SK-N-MC (cell line): ENCODE data around the gene SNRPD1.

Experiments used
- EZH2 ChIP-seq: fragments of 200-600 bp; sonication (generic); IDR thresholded peaks from one replicate; pipeline ENCODE4 v1.6.1; 2017; ENCODE audit warnings: antibody characterized with exemption
- POLR2AphosphoS5 ChIP-seq: IDR thresholded peaks from 2 replicates; pipeline ENCODE4 v1.6.1; 2012; ENCODE audit warnings: mild to moderate bottlenecking, low read depth, low read length, borderline replicate concordance

DNA sequence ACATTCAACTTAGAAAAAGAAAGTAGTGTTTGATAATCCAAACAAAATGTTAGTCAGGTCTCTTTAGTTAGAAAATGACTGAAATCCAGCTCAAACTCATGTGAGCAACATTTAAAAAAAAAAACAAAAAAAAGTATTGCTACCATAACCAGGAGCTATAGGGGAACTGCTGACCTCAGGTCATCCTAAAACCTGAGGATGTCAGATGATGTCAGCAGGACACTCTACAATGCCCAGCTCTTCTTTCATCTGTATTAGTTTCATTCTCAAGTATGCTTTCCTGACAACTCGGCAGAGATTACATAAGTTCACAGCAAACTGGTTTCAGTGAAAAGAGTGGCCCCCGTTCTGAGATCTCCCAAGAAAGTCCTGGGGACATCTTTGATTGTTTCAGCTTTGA, 7.4 kb upstream of the SNRPD1 start:
- no peak for TF ChIP-seq POLR2AphosphoS5
- TF ChIP-seq EZH2, result no peak
